NAMALWA (cell line): Measurements from ENCODE around the gene TNFRSF12A.

Source experiments
- DNase-seq: peaks from one replicate; pipeline ENCODE4 v3.0.0-alpha.2; 2015; ENCODE audit warnings: low spot score

The TNFRSF12A gene

DNA sequence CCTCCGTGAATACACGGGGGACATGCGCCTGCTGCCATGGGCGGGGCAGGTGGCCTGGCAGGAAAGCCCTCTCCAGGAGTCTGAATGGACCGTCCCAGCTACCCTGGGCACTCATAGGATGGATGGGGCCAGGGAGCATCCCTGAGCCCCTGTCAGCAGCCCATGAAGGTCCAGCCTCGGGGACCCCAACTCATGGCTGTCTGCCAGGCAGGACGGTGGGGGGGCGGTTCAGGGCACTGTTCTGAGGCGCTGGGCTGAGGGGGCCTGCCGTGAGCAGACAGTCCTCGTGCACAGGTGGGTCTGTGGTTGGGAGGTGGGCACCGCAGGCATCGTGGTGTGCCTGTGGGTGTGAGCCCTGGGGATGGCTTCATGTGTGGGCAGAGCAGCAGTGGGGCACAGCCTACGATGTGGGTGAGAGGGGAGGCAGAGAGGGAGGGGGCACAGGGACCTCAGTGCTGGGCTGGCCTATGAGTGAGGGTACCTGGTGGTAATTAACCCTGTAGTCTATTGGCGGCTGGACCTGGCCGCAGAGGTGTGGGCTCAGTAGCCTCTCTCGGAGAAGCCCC lies 33.5 kb upstream of the TNFRSF12A start:
- DNase-seq = no peak

DNA sequence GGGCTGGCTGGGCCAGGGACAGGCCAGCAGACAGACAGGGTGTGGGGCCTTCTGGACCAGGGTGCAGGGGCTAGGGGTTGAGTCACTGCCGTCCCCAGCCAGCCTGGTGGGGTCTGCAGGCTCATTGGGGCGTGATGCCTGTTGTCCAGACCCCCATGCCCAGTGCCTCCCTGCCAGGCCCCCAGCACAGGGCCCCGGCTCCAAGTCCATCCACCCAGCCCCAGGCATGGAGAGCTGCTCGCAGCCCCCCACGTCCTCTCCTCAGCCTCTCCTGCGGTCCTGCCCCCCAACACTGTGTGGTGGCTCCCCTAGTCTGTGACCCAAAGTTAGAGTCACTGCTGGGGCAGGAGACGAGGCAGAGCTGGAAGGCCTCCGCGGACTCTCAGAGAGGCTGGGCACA lies 32.9 kb upstream of the TNFRSF12A start:
- no peak for DNase-seq

DNA sequence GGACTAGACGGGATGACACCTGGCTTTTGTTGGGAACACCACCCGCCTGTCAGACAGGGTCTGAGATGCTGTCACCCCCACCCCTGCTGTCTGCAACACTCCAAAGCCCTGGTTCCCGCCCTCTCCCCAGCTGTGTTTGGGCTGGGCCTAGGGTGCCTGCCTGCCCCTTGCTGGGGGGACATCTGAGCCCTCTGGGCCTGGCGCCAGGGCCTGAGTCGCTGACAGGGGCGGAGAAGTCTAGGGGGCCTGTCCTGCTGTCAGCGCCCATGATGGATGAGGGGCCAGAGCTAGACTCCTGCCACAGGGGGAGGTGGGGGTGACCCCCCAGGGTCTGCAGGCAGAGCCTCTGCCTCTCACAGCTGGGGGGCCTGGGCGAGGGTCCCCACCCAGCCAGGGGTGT lies 32.3 kb upstream of the TNFRSF12A start:
- no peak for DNase-seq

DNA sequence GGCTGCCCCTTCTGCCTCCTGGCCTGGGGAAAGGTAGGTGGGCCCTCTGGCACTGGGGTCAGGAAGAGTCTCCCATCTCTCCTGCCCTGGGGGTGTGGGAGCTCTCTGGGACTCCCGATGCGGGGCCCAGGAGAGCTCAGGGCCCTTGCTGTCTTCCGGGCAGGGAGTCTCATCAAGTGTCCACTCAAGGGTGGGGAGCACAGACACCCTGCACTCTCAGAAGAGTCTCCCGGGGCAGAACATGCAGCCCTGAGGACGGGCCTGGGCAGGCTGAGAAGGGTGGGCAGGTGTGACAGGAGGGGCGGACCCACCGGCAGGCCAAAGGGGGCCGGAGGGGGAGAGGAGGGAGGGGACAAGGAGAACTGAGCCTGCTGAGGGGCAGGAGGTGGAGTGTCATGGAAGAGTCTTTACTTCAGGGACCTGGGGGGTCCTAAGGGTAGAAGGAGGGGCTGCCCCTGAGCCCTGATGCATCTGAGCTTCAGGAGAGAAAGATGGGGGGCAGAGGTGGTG lies 31.5 kb upstream of the TNFRSF12A start:
- DNase-seq = no peak

DNA sequence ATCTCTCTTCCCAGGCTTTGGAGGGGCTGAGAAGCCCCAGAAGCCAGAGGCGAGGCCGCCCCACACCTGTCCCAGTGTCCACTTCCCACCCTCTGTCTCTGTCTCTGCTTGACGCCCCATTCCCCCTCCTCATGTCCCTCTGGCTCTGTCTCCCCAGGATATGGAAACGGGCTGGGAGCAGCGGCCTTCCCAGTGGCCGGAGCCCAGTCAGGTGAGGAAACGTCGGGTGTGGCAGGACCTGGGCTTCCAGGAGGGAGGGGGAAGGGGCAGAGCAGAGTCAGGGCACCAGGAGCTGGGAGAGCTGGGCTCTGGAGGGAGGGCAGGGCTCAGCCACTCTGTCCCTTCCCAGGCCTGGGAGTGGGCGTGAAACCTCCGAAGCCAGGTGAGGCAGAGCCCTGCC lies 29.3 kb upstream of the TNFRSF12A start:
- DNase-seq = no peak

DNA sequence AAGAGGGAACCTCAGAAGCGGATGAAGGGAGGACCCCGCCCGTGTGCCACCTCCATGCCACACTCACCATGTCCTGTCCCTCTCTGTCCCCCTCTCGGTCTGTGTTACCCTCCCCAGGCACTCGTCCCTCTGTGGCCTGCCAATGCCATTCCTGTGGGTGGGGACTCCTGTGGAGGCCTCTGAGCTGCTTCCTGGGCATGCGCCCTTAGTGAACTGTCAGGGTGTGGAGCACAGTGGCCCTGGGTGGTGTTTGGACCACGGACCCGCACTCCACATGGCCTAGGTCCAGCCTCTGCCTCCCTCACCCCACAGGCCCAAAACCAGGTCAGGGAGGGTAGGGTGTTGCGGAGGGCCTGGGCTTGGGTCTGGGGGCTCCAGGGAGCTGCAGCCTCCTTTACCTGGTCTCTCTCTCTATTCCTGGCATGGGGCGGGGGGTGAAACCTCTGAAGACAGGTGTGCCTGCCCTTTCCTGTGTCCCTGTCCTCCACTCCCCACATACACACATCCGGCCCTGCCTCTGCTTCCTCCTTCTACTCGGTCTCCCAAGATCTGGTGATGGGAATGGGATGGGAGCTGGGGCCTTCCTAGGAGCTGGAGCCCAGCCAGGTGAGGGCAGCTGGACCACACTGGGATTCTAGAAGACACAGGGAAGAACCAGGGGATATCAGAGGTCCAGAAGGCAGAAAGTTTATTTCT lies 28.5 kb upstream of the TNFRSF12A start:
- DNase-seq = no peak

DNA sequence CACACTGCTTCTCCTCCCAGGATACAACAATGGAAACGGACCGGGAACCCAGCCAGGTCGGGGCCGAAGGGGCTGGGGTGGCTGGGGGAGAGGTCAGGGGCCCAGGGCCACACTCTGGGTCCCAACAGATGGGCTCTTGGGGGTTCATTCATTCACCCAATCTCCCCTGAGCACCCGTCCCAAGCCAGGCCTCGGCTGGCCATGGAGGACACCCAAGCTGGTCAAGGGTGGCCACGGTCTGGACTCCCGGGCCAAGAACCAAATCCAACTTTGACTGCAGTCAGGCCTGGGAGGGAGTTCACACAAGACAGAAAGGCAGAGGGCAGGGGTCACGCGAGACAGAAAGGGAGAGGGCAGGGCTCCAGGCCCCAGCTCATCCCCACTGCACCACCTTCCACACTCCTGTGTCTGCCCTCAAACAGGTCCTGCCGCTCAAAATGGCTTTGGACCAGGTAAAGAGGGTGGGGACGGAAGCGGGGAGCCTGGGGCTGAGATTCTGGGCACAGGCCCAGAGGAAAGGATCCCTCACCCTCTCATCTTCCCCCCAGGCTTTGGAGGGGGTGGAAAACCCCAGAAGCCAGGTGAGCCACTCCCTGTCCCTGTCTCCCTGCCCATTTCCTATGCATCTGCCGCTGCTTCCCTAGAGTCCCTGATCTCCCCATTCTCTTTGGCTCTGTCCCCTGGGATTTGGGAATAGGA lies 27.6 kb upstream of the TNFRSF12A start:
- DNase-seq = no peak

DNA sequence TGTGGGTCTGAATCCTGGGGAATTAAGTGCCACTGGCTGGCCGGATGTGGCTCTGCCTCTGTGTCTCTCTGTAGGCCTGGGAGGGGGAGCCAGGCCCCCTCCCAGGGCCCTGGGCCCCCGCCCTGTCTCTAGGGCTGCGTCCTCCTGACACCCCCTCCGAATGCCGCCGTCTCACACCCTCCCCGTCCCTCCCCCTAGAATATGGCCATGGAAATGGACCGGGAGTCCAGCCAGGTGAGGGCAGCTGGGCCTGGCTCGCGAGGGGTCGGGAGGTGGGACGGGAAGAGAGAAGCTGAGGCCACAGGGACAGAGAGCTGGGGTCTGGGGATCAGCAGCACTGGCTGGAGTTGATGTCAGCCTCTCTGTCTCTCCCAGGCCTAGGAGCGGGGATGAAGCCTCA lies 23.9 kb upstream of the TNFRSF12A start:
- no peak for DNase-seq

DNA sequence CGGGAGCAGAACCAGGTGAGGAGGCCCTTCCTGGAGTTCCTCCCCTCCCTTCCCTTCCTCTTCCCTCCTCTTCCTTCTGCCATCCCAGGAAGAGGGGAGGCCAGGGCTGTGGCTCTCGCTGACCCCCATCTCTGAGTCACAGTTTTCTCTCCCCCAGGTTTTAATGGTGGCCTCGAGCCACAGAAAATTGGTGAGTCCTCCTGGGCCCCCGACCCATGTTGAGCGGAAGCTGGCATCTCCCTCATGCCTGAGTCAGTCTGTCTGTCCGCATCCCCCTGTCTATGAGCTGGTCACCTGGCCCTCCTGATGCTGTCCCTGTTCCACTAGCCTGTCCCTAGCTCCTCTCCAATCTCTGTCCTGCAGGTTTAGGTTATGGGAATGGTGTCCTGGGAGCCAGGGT lies 20.2 kb upstream of the TNFRSF12A start:
- DNase-seq = no peak

DNA sequence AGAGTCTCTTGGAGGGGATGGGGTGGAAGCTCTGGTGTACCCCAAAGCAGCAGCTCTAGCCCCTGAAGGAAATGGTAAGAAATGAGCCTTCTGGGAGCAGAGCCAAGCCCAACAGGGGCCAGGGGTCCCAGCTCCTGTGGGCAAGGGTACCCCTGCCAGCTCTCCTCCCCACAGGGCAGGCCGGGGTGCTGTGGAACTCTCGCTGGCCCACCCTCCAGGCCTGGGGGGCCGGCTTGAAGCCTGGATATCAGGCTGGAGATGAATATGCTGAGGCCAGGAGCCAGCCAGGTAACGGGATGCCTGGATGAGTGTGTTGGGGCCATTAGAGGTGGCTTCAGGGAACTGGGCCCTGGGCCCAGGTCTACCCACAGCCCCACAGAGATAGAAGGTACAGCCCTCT lies 19.6 kb upstream of the TNFRSF12A start:
- no peak for DNase-seq

DNA sequence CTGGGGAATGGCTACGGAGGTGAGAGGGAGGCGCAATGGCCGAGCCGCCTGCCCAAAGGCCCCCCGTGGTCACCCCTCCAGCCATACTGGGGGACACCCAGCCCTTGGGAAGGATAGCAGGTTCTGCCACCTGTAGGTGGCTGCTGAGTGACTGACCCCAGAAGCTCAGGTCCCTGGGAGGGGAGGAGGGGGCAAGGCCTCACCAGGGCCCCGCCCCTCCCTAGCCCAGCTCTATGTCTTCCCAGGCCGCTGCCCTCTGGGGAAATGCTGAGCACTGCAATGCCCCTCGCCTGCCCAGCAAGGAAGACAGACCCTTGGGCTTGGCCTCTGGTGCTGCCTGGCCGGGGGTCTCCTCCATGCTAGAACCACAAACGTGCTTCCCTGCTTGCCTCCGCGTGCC lies 18.9 kb upstream of the TNFRSF12A start:
- no peak for DNase-seq

DNA sequence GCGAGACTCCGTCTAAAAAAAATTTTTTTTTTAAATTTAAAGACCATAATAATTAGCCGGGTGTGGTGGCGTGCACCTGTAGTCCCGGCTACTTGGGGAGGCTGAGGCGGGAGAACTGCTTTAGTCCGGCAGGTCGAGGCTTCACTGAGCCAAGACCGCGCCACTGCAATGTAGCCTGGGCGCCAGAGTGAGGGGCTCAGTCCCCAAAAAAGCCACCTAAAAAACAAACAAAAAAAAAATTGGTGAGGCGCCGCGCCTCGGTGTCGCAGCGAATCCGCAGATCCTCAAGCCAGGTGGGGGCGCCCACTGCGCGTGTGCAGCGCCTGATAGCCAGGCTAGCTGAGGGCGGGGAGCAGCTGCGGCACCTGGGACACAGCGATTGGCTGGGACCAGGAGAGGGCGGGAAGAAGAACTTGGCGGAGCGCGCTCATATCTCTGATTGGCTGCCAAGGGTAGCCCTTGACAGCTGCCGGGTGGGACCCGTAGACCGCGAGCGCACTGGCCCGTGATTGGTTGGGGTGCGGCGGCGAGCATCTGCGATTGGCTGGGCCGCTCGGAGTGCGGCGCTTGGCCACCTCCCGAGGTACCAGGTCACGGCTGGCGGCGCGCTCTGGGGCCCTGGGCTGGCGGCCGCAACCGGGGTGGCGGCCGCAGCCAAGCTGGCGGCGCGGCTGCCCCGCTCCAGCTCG lies 16.4 kb upstream of the TNFRSF12A start:
- peak; percentile 99 for DNase-seq

DNA sequence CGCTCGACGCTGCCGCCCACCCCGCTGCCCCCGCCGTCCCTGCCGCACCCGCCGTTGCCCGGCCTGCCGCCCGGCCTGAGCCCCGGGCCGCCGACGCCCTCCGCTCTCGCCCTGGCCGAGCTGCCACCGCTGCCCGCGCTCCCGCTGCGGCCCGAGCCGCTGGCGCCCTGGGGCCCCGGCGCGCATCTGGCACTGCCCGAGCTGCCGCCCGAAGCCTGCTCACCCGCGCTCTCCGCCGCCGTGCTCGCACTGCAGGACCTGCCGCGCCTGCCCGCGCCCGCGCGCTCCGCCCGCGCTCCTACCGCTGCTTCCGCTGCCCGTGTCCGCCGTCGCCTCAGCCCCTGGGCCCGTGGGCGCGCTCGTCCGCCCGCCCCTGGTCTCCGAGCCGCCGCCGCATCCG lies 15.8 kb upstream of the TNFRSF12A start:
- no peak for DNase-seq

DNA sequence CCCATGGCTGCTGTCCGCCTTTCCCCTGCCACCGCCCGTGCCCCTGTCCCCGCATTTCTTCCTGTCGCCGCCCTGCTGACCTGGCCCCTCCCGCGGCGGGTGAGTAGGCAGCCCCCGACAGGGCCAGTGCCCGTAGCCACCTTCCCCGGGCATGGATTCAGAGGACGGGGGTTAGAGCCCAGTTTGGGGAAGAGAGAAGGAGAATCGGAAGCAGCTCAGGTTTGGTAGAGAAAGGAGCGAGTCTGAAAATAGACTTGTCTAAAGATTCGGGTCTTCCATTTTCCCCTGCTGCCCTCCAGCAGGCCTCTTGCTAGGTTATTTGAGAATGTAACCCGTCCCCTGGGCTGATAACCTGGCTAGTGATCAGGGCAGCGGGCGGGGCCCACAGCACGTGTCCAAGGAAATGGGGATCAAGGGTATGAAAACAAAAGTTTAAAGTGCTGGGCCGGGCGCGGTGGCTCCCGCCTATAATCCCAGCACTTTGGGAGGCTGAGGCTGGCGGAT lies 15.3 kb upstream of the TNFRSF12A start:
- no peak for DNase-seq

DNA sequence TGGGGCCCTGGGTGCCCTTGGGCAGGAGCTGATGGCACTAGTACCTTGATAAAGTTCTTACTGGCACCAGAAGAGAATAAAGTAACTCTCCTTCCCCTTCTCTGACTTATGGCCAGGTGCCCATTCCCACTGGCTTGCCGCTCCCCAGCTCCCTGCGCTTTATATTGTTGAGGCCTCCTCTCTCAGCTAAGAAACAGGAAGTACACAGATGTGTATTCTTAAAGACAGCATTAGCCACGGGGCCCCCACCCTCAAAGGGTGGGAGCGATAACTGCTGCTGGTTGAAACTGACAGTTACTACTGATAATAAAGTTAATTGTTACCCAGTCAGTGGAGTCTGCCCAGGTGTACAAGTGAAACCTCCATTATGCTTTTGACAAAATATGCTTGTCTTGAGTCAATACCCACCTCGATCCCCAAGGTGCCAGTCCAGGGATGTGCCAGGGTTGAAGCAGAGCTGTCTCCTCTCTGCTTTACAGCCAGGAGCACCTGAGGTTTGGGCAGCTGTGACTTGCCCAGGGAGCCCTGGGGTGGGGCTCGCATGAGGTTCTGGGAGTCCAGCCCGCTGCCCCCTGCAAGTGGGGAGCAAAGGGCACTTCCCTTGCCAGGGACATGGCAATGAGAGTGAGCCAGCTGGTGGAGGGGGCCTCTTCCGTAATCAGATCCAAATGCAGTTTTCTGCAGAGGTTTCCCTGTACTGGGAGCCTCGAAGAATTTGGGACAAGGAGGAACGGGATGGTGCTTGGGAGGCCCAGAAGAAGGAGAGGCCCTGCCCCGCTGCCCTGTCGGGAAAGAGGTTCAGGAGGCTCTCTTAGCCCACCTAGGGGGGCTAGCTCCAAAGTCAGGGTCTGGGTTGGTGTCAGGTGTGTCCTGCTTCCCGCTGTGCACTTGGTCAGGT lies 12.9 kb upstream of the TNFRSF12A start:
- DNase-seq = no peak

DNA sequence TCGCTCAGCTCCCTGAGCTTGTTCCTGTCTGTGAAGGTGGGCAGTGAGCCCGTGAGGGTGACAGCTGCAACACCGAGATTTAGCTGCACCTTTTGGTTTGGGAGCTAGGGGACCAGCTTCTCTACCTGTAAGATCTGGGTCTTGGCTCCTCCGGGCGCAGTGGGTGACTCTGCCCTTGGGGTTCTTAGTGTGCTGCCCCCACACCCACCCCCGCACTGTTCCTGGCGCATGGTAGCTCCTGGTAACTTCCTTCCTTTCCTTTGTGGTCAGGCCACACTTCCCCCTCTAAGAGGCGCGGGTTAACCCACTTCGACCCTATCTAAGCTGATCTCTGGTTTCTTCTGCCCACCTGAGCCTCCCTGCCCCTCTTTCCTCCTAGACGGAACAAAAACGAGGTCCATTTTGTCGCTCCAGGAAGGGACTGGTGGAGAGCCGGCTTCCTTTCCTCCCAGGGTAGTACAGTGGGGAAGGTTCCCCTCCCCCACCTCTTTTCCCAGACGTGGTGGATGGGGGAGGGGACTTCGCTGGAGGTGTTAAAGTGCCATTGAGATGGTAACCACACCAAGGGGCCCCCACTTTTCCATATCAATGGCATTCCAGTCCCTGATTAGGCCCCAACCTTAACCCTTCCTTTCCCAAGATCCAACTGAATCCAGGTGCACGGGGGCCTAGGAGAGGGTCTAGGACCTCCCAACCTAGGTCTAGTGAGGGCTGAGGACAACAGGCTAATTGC lies 12.0 kb upstream of the TNFRSF12A start:
- no peak for DNase-seq

DNA sequence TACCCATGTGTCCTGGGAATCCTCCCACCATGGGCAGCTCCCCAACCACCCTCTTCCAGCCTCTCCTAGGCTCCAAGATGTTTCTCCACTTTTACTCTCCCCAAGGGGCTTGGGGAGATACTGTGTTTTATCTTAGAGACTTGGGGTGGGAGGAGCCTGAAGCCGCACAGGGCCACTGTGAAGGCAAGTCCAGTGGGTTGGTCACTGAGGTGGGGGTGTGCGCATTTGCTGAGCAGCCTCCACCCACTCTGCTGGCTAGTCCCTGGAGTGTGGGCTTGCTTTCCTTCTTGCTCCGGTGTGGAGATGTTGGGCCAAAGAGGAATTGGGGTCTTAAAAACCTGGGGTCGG lies 11.5 kb upstream of the TNFRSF12A start:
- no peak for DNase-seq

DNA sequence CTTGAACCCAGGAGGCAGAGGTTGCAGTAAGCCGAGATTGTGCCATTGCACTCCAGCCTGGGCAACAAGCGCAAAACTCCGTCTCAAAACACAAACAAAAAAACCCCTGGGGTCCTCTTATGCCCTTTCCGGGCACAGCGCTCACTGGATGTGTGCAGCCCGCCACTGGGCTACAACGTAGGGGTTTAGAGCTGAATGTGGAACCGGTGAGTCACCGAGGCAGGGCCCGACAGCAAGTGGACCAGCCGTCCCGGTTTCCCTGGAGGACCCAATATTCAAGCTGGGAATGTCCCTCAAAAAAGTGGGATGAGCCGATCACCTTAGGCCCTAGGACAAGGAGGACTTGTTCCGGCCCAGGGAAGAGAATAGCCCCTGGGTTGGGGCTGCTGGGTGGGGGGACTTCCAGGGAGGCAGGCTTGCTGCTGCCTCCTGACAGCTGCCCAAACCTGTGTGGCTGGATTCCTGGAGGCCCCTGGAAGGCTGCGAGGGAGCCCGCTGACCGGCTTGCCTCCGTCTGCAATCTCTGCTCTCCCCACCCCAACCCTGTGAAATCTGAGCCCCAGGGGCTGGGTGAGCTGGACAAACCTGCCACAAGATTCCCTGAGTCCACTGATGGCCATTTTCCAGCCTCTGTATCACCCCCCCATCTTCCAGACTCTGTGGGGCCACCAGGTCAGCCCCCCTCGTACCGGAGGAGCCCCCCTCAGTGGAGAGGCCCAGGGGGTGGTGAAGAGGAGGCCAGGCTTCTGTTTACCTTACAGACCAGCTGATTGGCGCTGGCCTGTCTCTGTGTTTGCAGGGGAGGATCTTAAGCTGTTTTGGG lies 10.4 kb upstream of the TNFRSF12A start:
- DNase-seq = no peak

DNA sequence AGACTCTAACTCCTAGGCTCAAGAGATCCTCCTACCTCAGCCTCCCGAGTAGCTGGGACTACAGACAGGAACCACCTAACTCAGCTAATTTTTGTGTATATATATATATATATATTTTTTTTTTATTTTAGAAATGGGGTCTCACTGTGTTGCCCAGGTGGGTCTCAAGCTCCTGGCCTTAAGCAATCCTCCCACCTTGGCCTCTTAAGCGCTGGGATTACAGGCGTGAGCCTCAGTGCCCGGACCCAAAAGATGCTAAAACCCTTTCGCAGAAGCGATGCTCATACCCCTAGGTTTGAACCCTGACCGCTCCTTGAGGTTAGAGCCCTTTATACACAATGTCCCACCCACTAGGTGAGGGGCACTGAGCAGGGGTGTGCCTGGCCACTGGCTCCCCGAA lies 9.7 kb upstream of the TNFRSF12A start:
- no peak for DNase-seq

DNA sequence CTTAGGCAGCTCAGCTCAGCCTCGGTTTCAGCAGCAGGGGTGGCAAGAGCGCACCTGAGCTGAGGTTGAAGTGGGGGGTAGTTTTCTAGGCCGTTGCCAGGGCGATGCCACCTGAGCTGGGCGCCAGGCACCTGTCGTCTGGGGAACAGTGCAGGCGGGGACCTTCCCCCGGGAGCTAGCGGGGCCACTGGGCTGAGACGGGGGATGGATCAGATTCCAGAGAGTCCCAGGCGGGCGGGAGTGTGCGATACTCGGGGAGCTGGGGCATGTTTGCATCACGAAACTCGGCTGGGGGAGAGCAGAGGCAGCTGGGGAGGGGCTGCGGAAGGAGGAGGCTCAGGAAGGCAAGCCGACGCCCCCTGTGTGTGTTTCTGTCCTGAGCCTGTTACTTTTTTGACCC lies 7.9 kb upstream of the TNFRSF12A start:
- DNase-seq = no peak
